SK-N-SH (cell line): ENCODE data around the gene TWSG1. TPM values are rescaled to one million over a fixed set of nuclear protein-coding genes. Genes with fewer than 3 reads are reported as not detected.

Source experiments
- CTCF ChIA-PET: fragments of 300-600, 350-600 bp; formaldehyde crosslinking; extraction: SDS; loops from one replicate; lab custom pipeline; 2021; lab: Yijun Ruan, JAX
- POLR2A ChIA-PET: fragments of 350-600 bp; sonication (Branson Sonifier 250); formaldehyde crosslinking; extraction: SDS; loops from one replicate; lab custom pipeline; 2020; ENCODE audit warnings: antibody characterized with exemption, inconsistent platforms; lab: Yijun Ruan, JAX
- DNase-seq: peaks from one replicate; pipeline ENCODE4 v3.0.0; 2012
- H2AFZ ChIP-seq: fragments of 200-600 bp; sonication (generic); 2 replicates; pipeline ENCODE4 v1.8.1; 2016; ENCODE audit warnings: antibody characterized with exemption, mild to moderate bottlenecking, low read depth
- H3F3A ChIP-seq: fragments of 200-600 bp; sonication (generic); replicated peaks from 2 replicates; pipeline ENCODE3; 2016; ENCODE audit warnings: antibody characterized with exemption, mild to moderate bottlenecking; ENCODE audit not compliant: insufficient read depth
- H3K27ac ChIP-seq, 2 experiments: fragments of 200-500 bp in 1 of 2; fragments of 200-600 bp in 1 of 2; sonication (Bioruptor generic) in 1 of 2; sonication (generic), shearing (Covaris generic) in 1 of 2; 2 replicates each; pipeline versions ENCODE4 v1.5.1 to v1.6.1; 2014 to 2016; ENCODE audit warnings: low read depth in 2 of 2, inconsistent platforms in 1 of 2, low read length in 1 of 2, mild to moderate bottlenecking in 1 of 2, mixed read lengths in 1 of 2
- H3K27me3 ChIP-seq: fragments of 200-600 bp; sonication (generic), shearing (Covaris generic); 2 replicates; pipeline ENCODE4 v1.6.1; 2016; ENCODE audit warnings: mixed run types; ENCODE audit not compliant: insufficient read depth
- H3K36me3 ChIP-seq, 2 experiments: fragments of 200-500 bp in 1 of 2; fragments of 200-600 bp in 1 of 2; sonication (Bioruptor generic) in 1 of 2; sonication (generic) in 1 of 2; replicated peaks in 1 of 2; 2 replicates each; pipeline versions ENCODE3 to v1.5.1; 2014 to 2016; ENCODE audit warnings: low read length in 1 of 2, mild to moderate bottlenecking in 1 of 2; ENCODE audit not compliant: insufficient read depth in 2 of 2, control insufficient read depth in 1 of 2
- H3K4me1 ChIP-seq, 2 experiments: fragments of 200-500 bp in 1 of 2; fragments of 200-600 bp in 1 of 2; sonication (Bioruptor generic) in 1 of 2; sonication (generic), shearing (Covaris generic) in 1 of 2; 2 replicates each; pipeline versions ENCODE4 v1.5.1 to v1.6.1; 2014 to 2016; ENCODE audit warnings: low read depth in 1 of 2, low read length in 1 of 2, mixed run types in 1 of 2; ENCODE audit not compliant: insufficient read depth in 2 of 2, control insufficient read depth in 1 of 2
- H3K4me2 ChIP-seq: fragments of 200-600 bp; sonication (generic), shearing (Covaris generic); 2 replicates; pipeline ENCODE4 v1.6.1; 2017; ENCODE audit warnings: mixed run types
- H3K4me3 ChIP-seq, 2 experiments: fragments of 200-500 bp in 1 of 2; fragments of 200-600 bp in 1 of 2; sonication (Bioruptor generic) in 1 of 2; sonication (generic), shearing (Covaris generic) in 1 of 2; 2 replicates each; pipeline versions ENCODE4 v1.5.1 to v1.8.1; 2014 to 2016; ENCODE audit warnings: low read depth in 2 of 2, inconsistent platforms in 1 of 2, low read length in 1 of 2, mild to moderate bottlenecking in 1 of 2, mixed read lengths in 1 of 2, moderate library complexity in 1 of 2
- H3K79me2 ChIP-seq: fragments of 200-600 bp; sonication (generic); 2 replicates; pipeline ENCODE4 v1.8.1; 2017; ENCODE audit warnings: mild to moderate bottlenecking; ENCODE audit not compliant: insufficient read depth
- H3K9ac ChIP-seq: fragments of 200-600 bp; sonication (generic); 2 replicates; pipeline ENCODE4 v1.6.1; 2017; ENCODE audit warnings: mixed run types
- H3K9me2 ChIP-seq: fragments of 200-600 bp; sonication (generic); 2 replicates; pipeline ENCODE4 v1.6.1; 2017; ENCODE audit warnings: mixed run types
- H3K9me3 ChIP-seq: fragments of 200-600 bp; sonication (generic); 2 replicates; pipeline ENCODE4 v1.6.1; 2017; ENCODE audit warnings: mixed run types, mild to moderate bottlenecking, moderate library complexity
- H4K20me1 ChIP-seq: fragments of 200-600 bp; sonication (generic); 2 replicates; pipeline ENCODE4 v1.6.1; 2017; ENCODE audit warnings: mild to moderate bottlenecking, mixed run types; ENCODE audit not compliant: insufficient read depth
- EP300 ChIP-seq, 2 experiments: IDR thresholded peaks; 2 replicates each; pipeline versions ENCODE4 v1.4.0 to v1.6.1; 2012; ENCODE audit warnings: borderline replicate concordance in 1 of 2, low read depth in 1 of 2, low read length in 1 of 2
- EZH2phosphoT487 ChIP-seq: fragments of 200-600 bp; sonication (generic); IDR thresholded peaks from 2 replicates; pipeline ENCODE4 v1.6.1; 2017; ENCODE audit warnings: low read depth, mixed run types, mild to moderate bottlenecking, antibody characterized with exemption, moderate library complexity, borderline replicate concordance
- GABPA ChIP-seq: IDR thresholded peaks from 2 replicates; pipeline ENCODE4 v1.4.0; 2012; ENCODE audit warnings: low read depth, mild to moderate bottlenecking
- IRF3 ChIP-seq: fragments of 150-350 bp; IDR thresholded peaks from 2 replicates; pipeline ENCODE4 v1.6.1; 2016; ENCODE audit warnings: mild to moderate bottlenecking, low read depth, low read length
- MAX ChIP-seq: IDR thresholded peaks from 2 replicates; pipeline ENCODE4 v1.4.0; 2012; ENCODE audit warnings: low read depth
- MEF2A ChIP-seq: IDR thresholded peaks from 2 replicates; pipeline ENCODE4 v1.4.0; 2012; ENCODE audit warnings: low read depth, borderline replicate concordance
- MXI1 ChIP-seq: IDR thresholded peaks from 2 replicates; pipeline ENCODE4 v1.6.1; 2012; ENCODE audit warnings: mild to moderate bottlenecking, low read depth, low read length, improper control_type of control experiment
- NFIC ChIP-seq: IDR thresholded peaks from 2 replicates; pipeline ENCODE4 v1.4.0; 2012; ENCODE audit warnings: borderline replicate concordance
- NRF1 ChIP-seq: IDR thresholded peaks from 2 replicates; pipeline ENCODE4 v1.6.1; 2012; ENCODE audit warnings: low read depth, mild to moderate bottlenecking, low read length
- PBX3 ChIP-seq: IDR thresholded peaks from 2 replicates; pipeline ENCODE4; 2012
- POLR2AphosphoS5 ChIP-seq: IDR thresholded peaks from 2 replicates; pipeline ENCODE4 v1.6.1; 2012; ENCODE audit warnings: low read depth, low read length
- RAD21 ChIP-seq: IDR thresholded peaks from 2 replicates; pipeline ENCODE4 v1.6.1; 2012; ENCODE audit warnings: mild to moderate bottlenecking, low read length
- RFX5 ChIP-seq: IDR thresholded peaks from 2 replicates; pipeline ENCODE4 v1.6.1; 2012; ENCODE audit warnings: mild to moderate bottlenecking, improper control_type of control experiment, low read length
- RXRA ChIP-seq: IDR thresholded peaks from 2 replicates; pipeline ENCODE4 v1.4.0; 2012; ENCODE audit warnings: low read depth, mild to moderate bottlenecking, borderline replicate concordance
- TEAD4 ChIP-seq: IDR thresholded peaks from 2 replicates; pipeline ENCODE4 v1.4.0; 2012; ENCODE audit warnings: mild to moderate bottlenecking, borderline replicate concordance; ENCODE audit not compliant: insufficient read depth
- USF1 ChIP-seq: IDR thresholded peaks from 2 replicates; pipeline ENCODE4 v1.4.0; 2012; ENCODE audit warnings: low read depth, borderline replicate concordance
- YY1 ChIP-seq: IDR thresholded peaks from 2 replicates; pipeline ENCODE4 v1.4.0; 2012; ENCODE audit warnings: low read depth, mild to moderate bottlenecking
- WGBS: methylation state at CpG from one replicate; pipeline ENCODE4 v1.1.6; 2017; ENCODE audit warnings: low lambda C conversion rate; 5-methylcytosine and 5-hydroxymethylcytosine counted together
- polyA plus RNA-seq, 3 experiments: library from polyadenylated mRNA; depleted of rRNA; stranded (reverse); fragments of >200 nt; gene quantifications; 2 replicates each; pipeline ENCODE4 v1.2.3, GENCODE V29; 2012
- TF ChIP-seq, protein P1 (sequence below): IDR thresholded peaks from 2 replicates; pipeline ENCODE4 v1.4.0; 2012; ENCODE audit warnings: low read depth, borderline replicate concordance
- TF ChIP-seq, protein P2 (sequence below): IDR thresholded peaks from 2 replicates; pipeline ENCODE4 v1.6.1; 2012; ENCODE audit warnings: mild to moderate bottlenecking, low read depth, low read length, moderate library complexity

TWSG1 gene
- polyA plus RNA-seq, 1 of the 3 experiments (the other 2 are of a cell fraction): 44.0 TPM

- Histone ChIP-seq H2AFZ (no peak overlapping the region), H3K4me1 (no peaks in the 10 kb centered on the region), H3K27me3 (no peaks in the 10 kb centered on the region), H3K4me3 (no peak overlapping the region), H3K9ac (no peak overlapping the region), H3K36me3 (peaks cover 3 to 19% of the 10 kb centered on the region in 2 experiments), H3K4me2 (no peak overlapping the region), H3K79me2 (no peaks in the 10 kb centered on the region), H3K9me3 (no peaks in the 10 kb centered on the region; the same call in 1 of the 2 replicates), H3K9me2 (no peaks in the 10 kb centered on the region), H4K20me1 (no peaks in the 10 kb centered on the region), H3F3A (no peaks in the 10 kb centered on the region), H3K27ac (no peak overlapping the region)
- POLR2A ChIA-PET: no interaction called here
- CTCF ChIA-PET: no interaction called here
- 100% methylated on average over 1 of the region's 1 CpG for WGBS
- TF ChIP-seq IRF3 (no peak), USF1 (no peak), MEF2A (no peak), TEAD4 (no peak), MAX (no peak), EZH2phosphoT487 (no peak), RFX5 (no peak), YY1 (no peak), NRF1 (no peak), GABPA (no peak), NFIC (no peak), MXI1 (no peak), PBX3 (no peak), EP300 (IDR thresholded peaks at IDR 0.05; ENCODE audit: borderline replicate concordance in 1 of 2, low read depth in 1 of 2, low read length in 1 of 2) (no peak), POLR2AphosphoS5 (no peak), RXRA (no peak), RAD21 (no peak)
- TF ChIP-seq, protein P1, sequence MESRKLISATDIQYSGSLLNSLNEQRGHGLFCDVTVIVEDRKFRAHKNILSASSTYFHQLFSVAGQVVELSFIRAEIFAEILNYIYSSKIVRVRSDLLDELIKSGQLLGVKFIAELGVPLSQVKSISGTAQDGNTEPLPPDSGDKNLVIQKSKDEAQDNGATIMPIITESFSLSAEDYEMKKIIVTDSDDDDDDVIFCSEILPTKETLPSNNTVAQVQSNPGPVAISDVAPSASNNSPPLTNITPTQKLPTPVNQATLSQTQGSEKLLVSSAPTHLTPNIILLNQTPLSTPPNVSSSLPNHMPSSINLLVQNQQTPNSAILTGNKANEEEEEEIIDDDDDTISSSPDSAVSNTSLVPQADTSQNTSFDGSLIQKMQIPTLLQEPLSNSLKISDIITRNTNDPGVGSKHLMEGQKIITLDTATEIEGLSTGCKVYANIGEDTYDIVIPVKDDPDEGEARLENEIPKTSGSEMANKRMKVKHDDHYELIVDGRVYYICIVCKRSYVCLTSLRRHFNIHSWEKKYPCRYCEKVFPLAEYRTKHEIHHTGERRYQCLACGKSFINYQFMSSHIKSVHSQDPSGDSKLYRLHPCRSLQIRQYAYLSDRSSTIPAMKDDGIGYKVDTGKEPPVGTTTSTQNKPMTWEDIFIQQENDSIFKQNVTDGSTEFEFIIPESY: no peak
- TF ChIP-seq, protein P2, sequence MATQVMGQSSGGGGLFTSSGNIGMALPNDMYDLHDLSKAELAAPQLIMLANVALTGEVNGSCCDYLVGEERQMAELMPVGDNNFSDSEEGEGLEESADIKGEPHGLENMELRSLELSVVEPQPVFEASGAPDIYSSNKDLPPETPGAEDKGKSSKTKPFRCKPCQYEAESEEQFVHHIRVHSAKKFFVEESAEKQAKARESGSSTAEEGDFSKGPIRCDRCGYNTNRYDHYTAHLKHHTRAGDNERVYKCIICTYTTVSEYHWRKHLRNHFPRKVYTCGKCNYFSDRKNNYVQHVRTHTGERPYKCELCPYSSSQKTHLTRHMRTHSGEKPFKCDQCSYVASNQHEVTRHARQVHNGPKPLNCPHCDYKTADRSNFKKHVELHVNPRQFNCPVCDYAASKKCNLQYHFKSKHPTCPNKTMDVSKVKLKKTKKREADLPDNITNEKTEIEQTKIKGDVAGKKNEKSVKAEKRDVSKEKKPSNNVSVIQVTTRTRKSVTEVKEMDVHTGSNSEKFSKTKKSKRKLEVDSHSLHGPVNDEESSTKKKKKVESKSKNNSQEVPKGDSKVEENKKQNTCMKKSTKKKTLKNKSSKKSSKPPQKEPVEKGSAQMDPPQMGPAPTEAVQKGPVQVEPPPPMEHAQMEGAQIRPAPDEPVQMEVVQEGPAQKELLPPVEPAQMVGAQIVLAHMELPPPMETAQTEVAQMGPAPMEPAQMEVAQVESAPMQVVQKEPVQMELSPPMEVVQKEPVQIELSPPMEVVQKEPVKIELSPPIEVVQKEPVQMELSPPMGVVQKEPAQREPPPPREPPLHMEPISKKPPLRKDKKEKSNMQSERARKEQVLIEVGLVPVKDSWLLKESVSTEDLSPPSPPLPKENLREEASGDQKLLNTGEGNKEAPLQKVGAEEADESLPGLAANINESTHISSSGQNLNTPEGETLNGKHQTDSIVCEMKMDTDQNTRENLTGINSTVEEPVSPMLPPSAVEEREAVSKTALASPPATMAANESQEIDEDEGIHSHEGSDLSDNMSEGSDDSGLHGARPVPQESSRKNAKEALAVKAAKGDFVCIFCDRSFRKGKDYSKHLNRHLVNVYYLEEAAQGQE: no peak
- no peak for DNase-seq
Measured at GRCh38 chr18:9387891-9388290, 53.3 kb downstream of the TWSG1 start.
